Measurements from ENCODE around the gene HEPACAM.
"Not testable (repeated sequence)": the region's sequence is repeated elsewhere in the genome, so short reads cannot be mapped to it uniquely, and the experiment has no call there.

HEPACAM gene, protein sequence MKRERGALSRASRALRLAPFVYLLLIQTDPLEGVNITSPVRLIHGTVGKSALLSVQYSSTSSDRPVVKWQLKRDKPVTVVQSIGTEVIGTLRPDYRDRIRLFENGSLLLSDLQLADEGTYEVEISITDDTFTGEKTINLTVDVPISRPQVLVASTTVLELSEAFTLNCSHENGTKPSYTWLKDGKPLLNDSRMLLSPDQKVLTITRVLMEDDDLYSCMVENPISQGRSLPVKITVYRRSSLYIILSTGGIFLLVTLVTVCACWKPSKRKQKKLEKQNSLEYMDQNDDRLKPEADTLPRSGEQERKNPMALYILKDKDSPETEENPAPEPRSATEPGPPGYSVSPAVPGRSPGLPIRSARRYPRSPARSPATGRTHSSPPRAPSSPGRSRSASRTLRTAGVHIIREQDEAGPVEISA

DNA sequence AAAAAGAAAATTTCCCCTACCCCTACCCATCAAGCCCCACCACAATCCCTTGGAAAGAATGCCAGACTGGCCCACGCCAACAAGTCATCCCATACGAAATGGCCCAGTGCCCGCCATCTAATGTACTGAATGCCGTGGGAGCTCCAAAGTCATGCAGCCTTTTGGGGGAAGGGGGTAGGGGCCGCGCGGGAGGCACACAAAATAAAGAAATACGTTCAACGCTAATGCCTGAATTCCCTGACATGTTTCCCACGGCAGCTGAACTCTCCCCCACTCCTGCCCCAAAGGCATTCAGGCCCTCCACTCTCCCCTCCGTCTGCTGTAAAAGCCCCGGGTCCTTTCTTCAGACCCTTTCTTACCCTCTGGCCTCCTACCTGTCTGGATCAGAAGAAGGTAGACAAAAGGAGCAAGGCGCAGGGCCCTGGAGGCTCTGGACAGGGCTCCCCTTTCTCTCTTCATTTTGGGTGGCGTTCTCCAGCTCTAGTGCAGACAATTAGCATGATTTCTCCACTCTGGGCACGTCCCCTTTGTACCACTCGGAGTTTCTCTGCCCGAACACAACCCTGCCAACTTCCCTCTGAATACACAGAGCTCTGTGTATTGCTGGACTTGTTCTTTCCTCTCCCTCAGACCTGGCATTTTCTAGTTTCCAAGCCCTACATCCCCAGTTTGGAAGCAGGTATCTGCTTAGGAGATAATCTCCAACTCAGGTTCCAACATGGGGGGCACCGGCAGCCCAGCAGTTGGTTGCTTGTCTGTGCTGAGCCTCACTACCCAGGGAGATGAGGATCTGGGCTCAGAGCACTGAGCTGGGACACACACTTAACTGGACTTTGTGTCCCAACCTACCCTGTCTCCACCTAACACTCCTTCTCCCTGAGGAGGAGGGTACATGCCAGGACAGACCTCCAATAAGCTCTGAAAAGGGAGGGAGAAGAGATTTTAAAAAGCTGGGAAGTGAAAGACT lies at the start of gene HEPACAM:
Gene HEPACAM (minus strand): TSS at position 500 of the 967 bp plus-strand sequence. CDS start 41 bp downstream, at position 459.
- DNase-seq = no peak

DNA sequence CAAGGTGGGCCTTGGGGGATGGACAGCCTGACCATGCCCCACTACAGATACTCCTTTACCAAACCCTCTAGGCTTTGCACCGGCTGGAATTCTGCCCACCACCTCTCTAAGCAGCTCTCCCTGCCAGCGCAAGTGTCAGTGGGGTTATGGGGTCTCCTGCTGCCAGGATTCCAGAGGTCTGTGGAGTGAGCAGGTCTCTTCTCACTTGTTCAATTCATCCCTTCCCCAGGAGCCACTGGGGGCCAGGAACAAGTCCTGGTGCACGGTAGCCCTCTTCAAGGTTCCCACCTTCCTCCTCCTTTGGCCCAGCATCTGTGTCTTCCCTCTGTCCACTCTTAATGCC lies 48.6 kb upstream of the HEPACAM start:
- no peak for DNase-seq

DNA sequence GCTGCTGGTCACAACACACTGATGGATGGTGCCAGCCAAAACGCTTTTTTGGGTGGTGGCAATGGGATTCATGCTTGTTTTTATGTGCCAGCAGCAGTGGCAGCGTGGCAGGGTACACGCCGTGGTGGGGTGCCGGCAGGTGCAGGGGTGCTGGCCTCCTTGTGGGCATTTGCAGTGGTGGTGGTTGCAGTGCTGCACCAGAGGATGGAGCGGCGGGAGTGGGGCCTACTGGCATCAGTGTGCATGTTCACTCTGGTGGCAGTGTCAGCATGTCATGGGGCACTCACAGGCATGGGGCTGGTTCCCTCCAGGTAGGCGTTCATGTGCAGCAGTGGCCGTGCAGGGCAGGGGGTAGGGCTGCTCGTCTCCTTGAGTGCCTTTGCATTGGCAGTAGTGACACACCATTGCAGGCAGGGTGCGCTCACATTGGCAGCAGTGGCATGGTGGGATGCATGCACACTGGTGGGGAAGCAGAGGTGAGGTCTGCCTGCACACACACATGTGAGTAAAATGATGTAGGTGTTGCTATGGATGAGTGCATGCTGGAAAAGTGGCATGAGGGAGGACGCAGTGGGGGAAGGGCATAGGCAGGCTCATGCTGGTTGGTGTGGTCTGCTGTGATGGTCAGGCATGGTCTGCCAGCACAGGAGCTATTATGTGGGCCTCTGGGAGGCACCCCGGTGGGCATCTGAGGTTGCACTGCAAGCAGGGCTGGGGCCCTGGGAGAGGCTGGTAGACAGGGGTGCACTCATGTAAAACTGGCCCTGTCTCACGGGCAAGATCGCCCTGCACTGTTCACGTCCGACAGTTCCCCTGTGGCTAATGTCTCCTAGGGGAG lies 48.0 kb upstream of the HEPACAM start:
- DNase-seq = no peak

DNA sequence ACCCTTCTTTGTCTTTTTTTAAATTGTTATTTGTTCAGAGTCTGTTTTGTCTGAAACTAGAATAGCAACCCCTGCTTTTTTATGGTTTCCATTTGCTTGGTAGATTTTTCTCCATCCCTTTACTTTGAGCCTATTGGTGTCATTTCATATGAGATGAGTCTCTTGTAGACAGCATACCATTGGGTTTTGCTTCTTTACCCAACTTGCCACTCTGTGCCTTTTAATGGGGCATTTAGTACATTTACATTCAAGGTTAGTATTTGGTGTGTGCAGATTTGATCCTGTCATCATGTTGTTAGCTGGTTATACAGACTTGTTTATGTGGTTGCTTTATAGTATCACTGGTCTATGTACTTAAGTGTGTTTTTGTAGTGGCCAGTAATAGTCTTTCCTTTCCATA lies 46.2 kb upstream of the HEPACAM start:
- DNase-seq = no peak

DNA sequence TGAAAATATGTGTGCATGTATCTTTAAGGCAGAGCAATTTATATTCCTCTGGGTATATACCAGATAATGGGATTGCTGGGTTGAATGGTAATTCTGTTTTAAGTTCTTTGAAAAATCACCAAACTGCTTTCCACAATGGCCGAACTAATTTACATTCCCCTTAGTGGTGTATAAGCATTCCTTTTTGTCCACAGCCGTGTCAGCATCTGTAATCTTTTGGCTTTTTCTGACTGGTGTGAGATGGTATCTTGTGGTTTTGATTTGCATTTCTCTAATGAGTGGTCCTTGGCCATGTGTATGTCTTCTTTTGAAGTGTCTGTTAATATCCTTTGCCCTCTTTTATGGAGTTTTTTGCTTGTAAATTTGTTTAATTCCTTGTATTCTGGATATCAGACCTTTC lies 42.5 kb upstream of the HEPACAM start:
- no peak for DNase-seq

DNA sequence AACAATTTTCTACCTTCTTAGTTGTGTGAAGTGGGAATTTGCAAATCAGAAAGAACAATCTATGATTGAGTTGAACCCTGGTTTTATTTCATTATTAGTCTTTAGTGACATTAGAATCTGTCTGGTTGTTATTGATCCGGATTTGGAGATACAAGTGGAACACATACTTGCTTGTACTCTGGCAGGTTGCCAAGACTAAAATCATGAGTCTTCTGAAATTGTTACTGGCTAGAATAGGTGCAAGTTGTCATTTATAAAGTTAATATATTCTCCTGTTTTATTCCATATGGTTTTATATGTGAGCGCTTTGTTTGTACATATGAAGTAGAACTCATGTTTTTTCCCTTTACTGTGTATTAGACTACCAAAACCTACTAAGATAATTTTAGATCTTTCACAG lies 41.2 kb upstream of the HEPACAM start:
- no peak for DNase-seq

DNA sequence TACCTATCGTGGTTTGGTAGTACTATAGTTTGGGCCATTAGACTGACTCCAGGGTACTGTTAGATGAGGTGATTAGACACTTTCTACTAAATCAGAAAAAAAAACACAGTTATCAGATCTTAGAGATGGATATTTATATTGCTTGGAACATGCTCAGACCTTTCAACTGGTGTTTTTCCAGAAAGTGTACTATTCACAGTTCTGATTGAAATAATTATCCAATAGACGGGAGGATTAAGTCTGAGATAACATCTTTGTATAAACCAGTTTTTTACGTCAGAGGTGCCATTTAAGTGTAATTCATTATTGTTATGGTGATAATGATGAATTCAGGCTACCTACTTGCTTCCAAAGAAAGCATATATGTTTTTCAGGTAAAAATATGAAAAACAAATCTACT lies 40.7 kb upstream of the HEPACAM start:
- DNase-seq = no peak

DNA sequence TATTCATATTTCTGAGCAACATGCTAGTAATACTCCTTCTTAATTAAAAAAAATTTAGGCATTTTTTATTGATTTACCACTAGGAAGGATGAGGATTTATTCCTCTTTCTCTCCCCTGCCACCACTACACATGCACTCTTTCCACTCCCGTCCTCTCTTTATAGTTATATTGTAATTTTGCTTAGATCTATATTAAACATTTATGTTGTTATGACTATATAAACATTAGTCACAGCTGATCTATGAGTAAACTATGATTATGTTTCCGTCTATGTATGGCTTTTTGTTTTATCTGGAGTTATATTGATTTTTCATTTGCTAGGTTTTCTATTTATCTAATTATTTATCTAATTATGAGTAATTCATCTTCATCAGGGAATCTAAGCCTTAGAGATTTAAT lies 36.0 kb upstream of the HEPACAM start:
- DNase-seq = no peak

DNA sequence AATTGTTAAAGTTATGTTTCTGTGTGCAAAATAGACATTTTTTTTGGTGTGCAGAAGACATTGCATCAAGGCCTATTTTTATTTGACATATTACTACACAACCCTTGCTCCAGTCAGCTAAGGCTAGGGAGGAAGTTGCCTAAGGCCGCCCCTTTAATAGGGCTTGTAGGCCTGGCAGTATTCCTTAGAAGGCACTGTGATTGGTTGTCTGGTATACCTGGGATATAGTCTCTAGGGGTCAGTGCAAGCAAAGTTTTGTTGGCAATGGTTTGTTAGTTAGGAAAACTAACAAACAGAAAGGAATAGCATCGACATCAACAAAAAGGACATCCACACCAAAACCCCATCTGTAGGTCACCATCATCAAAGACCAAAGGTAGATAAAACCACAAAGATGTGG lies 35.1 kb upstream of the HEPACAM start:
- DNase-seq = no peak

DNA sequence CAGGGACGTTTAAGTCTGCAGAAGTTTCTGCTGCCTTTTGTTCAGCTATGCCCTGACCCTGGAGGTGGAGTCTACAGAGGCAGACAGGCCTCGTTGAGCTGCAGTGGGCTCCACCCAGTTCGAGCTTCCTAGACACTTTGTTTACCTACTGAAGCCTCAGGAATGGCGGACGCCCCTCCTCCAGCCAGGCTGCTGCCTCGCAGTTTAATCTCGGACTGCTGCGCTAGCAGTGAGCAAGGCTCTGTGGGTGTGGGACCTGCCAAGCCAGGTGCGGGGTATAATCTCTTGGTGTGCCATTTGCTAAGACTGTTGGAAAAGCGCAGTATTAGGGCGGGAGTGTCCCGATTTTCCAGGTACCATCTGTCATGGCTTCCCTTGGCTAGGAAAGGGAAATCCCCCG lies 32.4 kb upstream of the HEPACAM start:
- DNase-seq = not testable (repeated sequence)

DNA sequence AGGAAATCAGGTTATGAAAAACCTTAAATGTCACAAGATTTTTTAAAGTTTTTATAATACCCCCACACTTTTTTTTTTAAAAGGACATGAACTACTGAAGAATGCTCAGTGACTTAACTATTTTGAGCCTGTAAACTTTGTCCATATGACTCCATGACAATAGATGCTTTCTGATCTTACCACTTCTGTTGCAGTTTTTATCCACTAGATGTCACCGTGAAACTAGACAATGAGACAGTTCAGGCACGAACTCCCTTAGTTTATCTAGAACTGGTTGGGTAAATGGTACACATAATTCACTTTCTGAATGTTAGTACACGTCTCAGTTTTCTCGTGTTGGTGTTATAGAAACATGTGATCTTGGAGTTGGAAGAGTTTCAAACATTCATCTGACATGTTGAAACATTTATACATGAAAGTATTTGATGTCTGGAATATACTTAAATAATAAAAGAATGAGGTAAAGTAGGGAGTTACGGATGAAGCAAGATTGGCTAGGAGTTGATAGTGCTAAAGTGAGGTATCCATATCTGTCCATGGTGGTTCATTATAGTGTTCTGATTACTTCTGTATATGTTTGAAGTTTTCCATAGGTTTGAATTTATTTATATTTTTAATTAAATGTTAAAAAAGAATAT lies 26.2 kb upstream of the HEPACAM start:
- DNase-seq = peak; percentile 54

DNA sequence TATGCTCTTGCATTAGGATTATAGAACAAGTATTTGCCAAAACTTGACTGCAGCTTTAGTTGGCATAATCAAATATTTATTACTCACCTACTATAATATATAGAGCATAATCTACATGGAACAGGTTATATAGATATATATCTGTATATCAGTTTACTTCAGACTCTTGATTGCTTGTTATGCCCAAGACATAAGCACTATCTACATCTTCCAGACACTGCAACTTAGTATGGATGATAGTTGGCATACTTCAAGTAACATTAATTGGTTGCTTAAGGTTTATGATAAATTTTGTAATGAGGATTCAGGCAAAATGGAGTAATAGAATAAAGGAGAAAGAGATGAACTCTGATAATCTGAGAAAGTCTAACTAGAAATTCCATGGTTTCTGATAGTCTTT lies 19.2 kb upstream of the HEPACAM start:
- no peak for DNase-seq

DNA sequence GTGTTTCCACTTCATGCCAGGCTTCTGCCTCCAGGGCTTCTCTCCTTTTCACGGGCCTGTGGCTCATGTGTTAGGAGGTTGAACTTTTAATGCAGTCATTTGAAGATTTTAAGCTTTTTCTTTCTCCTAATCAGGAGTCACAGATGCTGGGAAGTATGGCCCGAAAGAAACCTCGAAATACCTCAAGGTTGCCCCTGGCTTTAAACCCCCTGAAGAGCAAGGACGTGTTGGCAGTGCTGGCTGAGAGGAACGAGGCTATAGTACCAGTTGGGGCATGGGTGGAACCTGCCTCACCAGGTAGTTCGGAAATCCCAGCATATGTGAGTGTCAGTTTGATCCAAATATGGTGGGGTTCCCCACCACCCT lies 18.7 kb upstream of the HEPACAM start:
- DNase-seq = no peak

DNA sequence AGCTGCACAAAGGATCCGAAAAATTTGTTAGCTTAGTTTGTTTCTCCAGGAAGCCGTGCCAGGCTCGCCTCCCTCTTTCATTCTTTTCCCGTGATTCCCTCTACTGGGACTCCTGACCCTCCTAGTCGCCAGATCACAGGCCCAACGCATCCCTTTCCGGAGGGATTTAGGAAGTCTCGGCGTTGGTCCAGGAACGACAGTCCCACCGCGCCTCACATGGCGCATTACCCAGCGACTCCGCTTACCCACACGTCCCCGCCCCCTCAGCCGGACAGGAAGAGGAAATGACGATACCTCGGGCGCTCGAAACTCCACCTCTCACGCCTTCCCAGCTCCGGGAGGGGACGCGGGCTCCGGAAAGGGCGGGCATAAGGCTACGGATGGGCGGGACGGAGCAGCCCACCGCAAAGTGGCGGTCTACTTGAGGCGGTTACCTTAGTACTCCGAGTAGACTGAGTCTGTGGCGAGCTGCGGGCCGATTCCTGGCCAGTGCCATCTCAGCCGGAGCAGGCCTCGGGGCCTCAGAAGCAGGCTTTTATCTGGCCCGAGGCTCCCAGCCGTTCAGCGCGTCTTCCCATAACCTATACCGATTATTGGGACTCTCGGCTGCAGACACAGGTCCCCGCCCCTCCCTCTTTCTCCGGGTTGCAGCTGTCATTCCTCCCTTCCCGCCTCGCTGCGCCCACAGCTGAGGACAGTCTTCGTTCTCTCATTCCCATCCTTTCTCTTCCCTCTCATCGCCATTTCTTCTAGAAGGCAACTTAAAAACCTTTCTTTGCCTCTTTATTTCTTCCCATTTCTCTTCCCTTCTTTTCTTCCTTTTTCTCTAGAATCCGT lies 18.1 kb upstream of the HEPACAM start, which contains the start of gene CCDC15:
Gene CCDC15 (plus strand): TSS at position 450 of the 837 bp plus-strand sequence. CDS start 531 bp downstream, outside the sequence.
- peak; percentile 98 for DNase-seq

DNA sequence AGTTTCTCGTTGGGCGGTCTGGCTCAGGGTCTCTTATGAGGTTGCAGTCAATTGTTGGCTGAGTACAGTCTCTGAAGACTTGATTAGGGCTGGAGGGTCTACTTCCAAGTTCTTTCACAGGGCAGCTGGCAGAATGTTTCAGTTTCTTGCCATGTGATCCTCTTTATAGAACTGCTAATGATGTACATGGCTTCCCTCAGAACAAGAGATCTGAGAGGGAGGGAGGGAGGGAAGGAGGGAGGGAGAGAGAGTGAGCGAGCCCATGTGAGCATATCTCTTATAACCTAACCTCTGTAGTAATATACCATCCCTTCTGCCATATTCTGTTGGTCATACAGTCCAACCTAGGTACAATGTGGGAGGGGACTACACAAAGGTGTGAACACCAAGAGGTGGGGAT lies 15.5 kb upstream of the HEPACAM start:
- no peak for DNase-seq

DNA sequence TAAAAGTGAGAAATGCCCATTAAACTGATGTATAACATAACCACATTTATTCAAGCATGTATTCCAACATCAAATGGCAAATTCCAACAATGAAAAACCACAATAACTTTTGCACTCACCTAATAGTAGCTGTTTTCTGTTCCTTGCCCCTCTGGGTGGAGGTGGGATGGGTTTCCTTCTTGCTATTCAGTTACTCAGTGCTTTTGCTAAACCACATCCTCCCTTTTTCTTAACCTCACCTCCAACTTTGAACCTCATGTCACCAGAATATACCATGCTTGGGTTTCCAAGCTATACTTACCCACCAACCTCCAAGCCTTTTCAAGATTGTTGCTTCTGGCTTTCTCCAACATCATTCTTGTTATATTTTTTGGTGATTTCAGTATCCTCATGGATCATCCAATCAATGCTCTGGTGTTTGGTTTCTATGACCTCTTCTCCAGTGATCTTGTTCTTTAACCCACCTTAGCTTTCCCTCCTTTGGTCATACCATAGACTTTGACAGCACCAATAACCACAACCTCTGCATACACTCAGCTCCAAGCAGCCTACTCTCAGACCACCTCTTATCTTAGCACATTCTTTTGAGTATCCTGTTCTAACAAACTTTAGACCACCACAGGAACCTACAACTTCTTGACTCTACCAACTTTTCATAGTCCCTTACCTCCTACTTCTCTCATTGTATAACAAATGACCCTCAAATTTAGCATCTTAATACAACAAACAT lies 14.9 kb upstream of the HEPACAM start:
- DNase-seq = no peak

DNA sequence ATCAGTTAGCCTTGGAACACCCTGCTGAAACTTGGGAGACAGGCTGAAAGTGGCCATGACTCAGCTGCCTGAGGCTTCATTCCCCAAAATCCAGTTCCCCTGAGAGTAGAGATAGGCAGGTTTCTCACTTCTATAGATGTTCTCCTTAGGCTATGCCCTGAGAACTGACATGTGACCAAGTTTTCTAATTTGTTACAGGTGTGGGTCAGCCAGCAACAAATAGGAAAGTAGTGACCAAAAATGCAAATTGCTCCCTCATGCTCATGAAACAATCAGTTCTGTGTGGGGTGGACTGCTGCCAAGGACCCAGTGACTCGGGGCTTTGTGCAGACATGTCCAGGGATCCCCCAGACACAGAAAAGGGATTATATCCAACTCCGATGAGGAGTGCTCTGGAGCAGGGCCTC lies 10.9 kb upstream of the HEPACAM start:
- DNase-seq = no peak

DNA sequence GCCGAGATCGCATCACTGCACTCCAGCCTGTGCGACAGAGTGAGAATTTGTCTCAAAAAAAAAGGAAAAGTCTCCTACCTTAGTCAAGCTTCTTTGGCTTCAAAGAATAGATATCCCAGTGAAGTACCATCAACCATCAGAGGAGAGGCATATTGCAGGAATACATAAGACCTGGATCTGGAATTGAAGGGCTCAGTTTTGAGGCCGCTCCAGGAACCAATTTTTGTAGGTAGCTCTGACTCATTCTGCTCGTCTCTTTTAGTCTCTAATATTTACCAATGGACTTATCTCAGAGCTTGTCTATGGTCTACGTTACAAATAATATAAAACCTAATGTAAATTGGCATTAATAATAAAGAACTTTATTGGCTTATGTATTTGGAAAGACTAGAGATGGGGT lies 10.0 kb upstream of the HEPACAM start:
- no peak for DNase-seq

DNA sequence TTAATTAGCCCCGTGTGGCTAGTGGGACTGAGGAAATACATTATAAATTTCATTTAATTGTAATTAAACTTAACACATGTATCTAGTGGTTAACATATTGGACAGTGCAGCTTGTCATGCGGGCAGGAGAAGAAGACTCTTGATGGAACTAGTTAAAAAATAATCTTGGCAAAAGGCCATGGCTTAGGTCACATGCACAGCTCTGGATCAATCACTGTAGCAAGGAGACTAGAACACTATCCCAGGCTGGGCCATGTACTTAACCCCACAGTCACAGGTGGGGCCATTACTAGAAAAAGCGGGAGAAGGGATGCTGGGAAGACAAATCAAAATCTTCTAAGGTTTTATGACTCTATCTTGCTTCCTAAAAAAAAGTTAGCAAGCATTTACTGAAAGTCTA lies 8.7 kb upstream of the HEPACAM start:
- DNase-seq = no peak

DNA sequence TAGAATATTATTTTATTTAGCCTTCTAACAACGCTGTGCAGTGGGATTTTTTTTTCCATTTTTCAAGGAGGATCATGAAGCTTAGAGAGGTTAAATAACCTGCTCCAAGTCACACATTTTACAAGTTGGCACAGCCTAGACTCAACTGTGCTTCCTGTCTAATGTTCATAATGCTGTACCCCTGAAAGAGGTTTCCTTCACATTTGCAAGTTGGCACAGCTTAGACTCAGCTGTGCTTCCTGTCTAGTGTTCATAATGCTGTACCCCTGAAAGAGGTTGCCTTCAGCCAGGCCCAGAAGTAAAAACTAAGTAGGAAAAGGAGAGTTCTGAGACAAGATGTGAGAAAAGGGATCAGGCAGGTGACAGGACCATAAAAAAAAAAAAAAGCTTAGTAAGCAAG lies 7.9 kb upstream of the HEPACAM start:
- no peak for DNase-seq

DNA sequence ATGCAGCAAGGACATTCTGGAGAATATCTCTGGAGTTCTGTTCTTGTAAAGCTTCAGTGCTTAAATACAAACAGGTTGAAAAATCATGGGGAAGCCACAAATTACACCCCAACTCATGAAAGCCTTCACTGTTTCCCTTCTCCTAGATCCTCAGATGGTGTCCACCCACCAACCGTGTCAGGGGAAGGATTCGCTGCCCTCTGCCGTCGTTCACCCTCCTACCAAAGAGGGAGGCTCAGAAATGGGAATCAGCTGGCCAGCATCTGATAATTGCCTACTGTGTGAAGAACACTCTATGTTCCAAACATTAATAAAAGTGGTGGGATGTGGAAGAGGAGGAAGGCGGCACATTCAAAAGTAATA lies 7.4 kb upstream of the HEPACAM start:
- no peak for DNase-seq
